HCT116 (cell line): Measurements from ENCODE around the gene ZNF302. TPM values are rescaled to one million over a fixed set of nuclear protein-coding genes. Genes with fewer than 3 reads are reported as not detected.

ENCODE experiments used
- ATAC-seq: fragments of 200-7000 bp; cut with Tn5 transposase; 2 replicates; pipeline ENCODE4 v1.9.1; 2020; ENCODE audit warnings: mild to moderate bottlenecking, moderate library complexity
- BruUV-seq: library from RNA; stranded (reverse); fragments of 400-500 nt; replicated peaks from 2 replicates; lab custom pipeline; 2021; lab: Mats Ljungman, UMichigan
- CTCF ChIA-PET: fragments of 300-600 bp; sonication (Branson Sonifier 250); formaldehyde crosslinking; loops from one replicate; lab custom pipeline; 2021; ENCODE audit warnings: antibody characterized with exemption; lab: Charles Lee
- POLR2A ChIA-PET: fragments of 300-600, 350-600 bp; sonication (Branson Sonifier 250); formaldehyde crosslinking; loops from one replicate; lab custom pipeline; 2021; ENCODE audit warnings: antibody characterized with exemption; lab: Charles Lee
- RAD21 ChIA-PET, 2 experiments: fragments of 300-600 bp; sonication (Branson Sonifier 250); formaldehyde crosslinking; loops; one replicate each; lab custom pipeline; 2023; ENCODE audit warnings: low total read pairs in 2 of 2; ENCODE audit not compliant: uncharacterized antibody in 2 of 2, unreplicated experiment in 2 of 2, low non-redundant PET in 1 of 2; lab: Charles Lee
- DNase-seq: peaks from one replicate; pipeline ENCODE4 v3.0.0-alpha.2; 2010; ENCODE audit warnings: low read depth, low spot score
- H2AFZ ChIP-seq: fragments of 200-600 bp; shearing (Covaris generic), sonication (generic); 2 replicates; pipeline ENCODE4 v1.6.1; 2017; ENCODE audit warnings: low read depth, mixed run types, mixed read lengths, antibody characterized with exemption, low read length; ENCODE audit not compliant: poor library complexity, severe bottlenecking
- H3K27ac ChIP-seq: 2 replicates; pipeline ENCODE4 v1.5.1; 2012; ENCODE audit warnings: low read depth, low read length
- H3K27me3 ChIP-seq: fragments of 200-600 bp; sonication (generic); 2 replicates; pipeline ENCODE4 v1.6.1; 2016; ENCODE audit warnings: mixed run types, low read length, mixed read lengths; ENCODE audit not compliant: insufficient read depth
- H3K36me3 ChIP-seq, 2 experiments: fragments of 200-500 bp in 1 of 2; fragments of 200-600 bp in 1 of 2; sonication (Bioruptor generic) in 1 of 2; sonication (generic) in 1 of 2; 2 replicates each; pipeline versions ENCODE4 v1.5.1 to v1.6.1; 2014 to 2016; ENCODE audit warnings: low read length in 2 of 2, inconsistent platforms in 1 of 2, mixed read lengths in 1 of 2, mixed run types in 1 of 2; ENCODE audit not compliant: insufficient read depth in 2 of 2, control insufficient read depth in 1 of 2
- H3K4me1 ChIP-seq, 2 experiments: fragments of 200-600 bp in 1 of 2; sonication (generic) in 1 of 2; 2 replicates each; pipeline versions ENCODE4 v1.5.1 to v1.6.1; 2012 to 2017; ENCODE audit warnings: low read length in 2 of 2, inconsistent platforms in 1 of 2, mild to moderate bottlenecking in 1 of 2, mixed read lengths in 1 of 2, mixed run types in 1 of 2, moderate library complexity in 1 of 2; ENCODE audit not compliant: insufficient read depth in 2 of 2, control insufficient read depth in 1 of 2
- H3K4me2 ChIP-seq: fragments of 200-600 bp; sonication (generic); 2 replicates; pipeline ENCODE4 v1.6.1; 2017; ENCODE audit warnings: mixed run types, low read length, mixed read lengths
- H3K4me3 ChIP-seq, 2 experiments: fragments of 200-600 bp in 1 of 2; sonication (generic) in 1 of 2; replicated peaks in 1 of 2; 2 replicates each; pipeline ENCODE4 v1.5.1; 2011 to 2016; ENCODE audit warnings: low read length in 2 of 2, control low read depth in 1 of 2, low read depth in 1 of 2, mild to moderate bottlenecking in 1 of 2, mixed read lengths in 1 of 2, mixed run types in 1 of 2
- H3K79me2 ChIP-seq: fragments of 200-600 bp; sonication (generic); 2 replicates; pipeline ENCODE4 v1.6.1; 2017; ENCODE audit warnings: mild to moderate bottlenecking, mixed run types, low read length, moderate library complexity, mixed read lengths; ENCODE audit not compliant: insufficient read depth
- H3K9ac ChIP-seq: fragments of 200-600 bp; sonication (generic); 2 replicates; pipeline ENCODE4 v1.6.1; 2016; ENCODE audit warnings: low read length, mixed read lengths
- H3K9me2 ChIP-seq: fragments of 200-600 bp; sonication (generic), shearing (Covaris generic); 2 replicates; pipeline ENCODE4 v1.6.1; 2017; ENCODE audit warnings: mixed run types, mild to moderate bottlenecking, moderate library complexity; ENCODE audit not compliant: insufficient read depth
- H3K9me3 ChIP-seq, 2 experiments: fragments of 200-500 bp in 1 of 2; fragments of 200-600 bp in 1 of 2; sonication (Bioruptor generic) in 1 of 2; sonication (generic) in 1 of 2; 2 replicates each; pipeline ENCODE4 v1.6.1; 2014 to 2017; ENCODE audit warnings: low read length in 2 of 2, mixed read lengths in 2 of 2, inconsistent platforms in 1 of 2, low read depth in 1 of 2, mild to moderate bottlenecking in 1 of 2, mixed run types in 1 of 2, moderate library complexity in 1 of 2; ENCODE audit not compliant: control insufficient read depth in 1 of 2, insufficient read depth in 1 of 2
- H4K20me1 ChIP-seq: fragments of 200-600 bp; sonication (generic), shearing (Covaris generic); 2 replicates; pipeline ENCODE4 v1.6.1; 2017; ENCODE audit warnings: mixed run types, mild to moderate bottlenecking, moderate library complexity; ENCODE audit not compliant: insufficient read depth
- ELF1 ChIP-seq: IDR thresholded peaks from 2 replicates; pipeline ENCODE4 v1.6.1; 2012; ENCODE audit warnings: low read depth, borderline replicate concordance
- SIN3A ChIP-seq: IDR thresholded peaks from 2 replicates; pipeline ENCODE4 v1.6.1; 2012; ENCODE audit warnings: low read depth
- TCF7L2 ChIP-seq: IDR thresholded peaks from 2 replicates; pipeline ENCODE4 v1.7.0; 2011; ENCODE audit warnings: borderline replicate concordance, inconsistent platforms; ENCODE audit not compliant: insufficient read depth, insufficient read length; ENCODE audit errors: extremely low read depth
- intact Hi-C: fragments of 100-400 bp; cut with micrococcal nuclease; formaldehyde crosslinking; loops from 2 replicates; pipeline ENCODE4 v1.10.0; 2022
- total RNA-seq: library from RNA; stranded (reverse); gene quantifications from one replicate; pipeline ENCODE4 v1.2.1, GENCODE V29; 2021; ENCODE audit not compliant: unreplicated experiment
- TF ChIP-seq, protein P1 (sequence below): IDR thresholded peaks from 2 replicates; pipeline ENCODE4 v1.6.1; 2012; ENCODE audit warnings: low read depth
- TF ChIP-seq, protein P2 (sequence below): IDR thresholded peaks from 2 replicates; pipeline ENCODE4 v1.6.1; 2012

The ZNF302 gene
- total RNA-seq, 1 experiment from 2014 or later: 9.9 TPM

DNA sequence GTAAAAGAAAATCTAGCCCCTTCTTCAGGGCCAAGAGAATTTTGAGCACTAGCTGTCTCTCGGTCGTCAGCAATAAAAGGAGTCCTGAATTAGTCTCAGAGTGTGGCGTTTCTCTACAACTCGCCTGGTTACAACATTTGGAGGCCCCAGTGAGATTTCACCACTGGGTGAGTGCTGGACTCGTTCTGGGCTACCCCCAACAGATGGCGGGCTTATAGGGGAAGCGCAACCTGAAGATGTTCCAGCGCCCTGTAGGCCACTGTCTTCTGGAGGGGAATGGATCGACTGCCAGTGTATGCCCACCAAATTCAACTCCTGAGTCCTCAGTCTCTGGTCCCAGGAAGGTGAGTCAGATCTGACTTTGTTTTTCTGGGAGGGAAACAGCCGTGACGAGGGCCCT lies 44.9 kb downstream of the ZNF302 start:
- DNase-seq: no peak
- H3K27me3 ChIP-seq: no peaks in the 10 kb centered on the region; the same call in 1 of the 2 replicates
- H3K4me1 ChIP-seq: no peaks in the 10 kb centered on the region
- ChIA-PET POLR2A (no interaction called here), CTCF (no interaction called here), RAD21 (no interaction called here)
- ATAC-seq: no peak
- BruUV-seq: no TSS peak
- intact Hi-C loops: no loop called here
- H3K4me3 ChIP-seq: no peak overlapping the region
- no peak overlapping the region for H3K9ac ChIP-seq
- H3K4me2 ChIP-seq: no peak overlapping the region
- TF ChIP-seq, protein P1, sequence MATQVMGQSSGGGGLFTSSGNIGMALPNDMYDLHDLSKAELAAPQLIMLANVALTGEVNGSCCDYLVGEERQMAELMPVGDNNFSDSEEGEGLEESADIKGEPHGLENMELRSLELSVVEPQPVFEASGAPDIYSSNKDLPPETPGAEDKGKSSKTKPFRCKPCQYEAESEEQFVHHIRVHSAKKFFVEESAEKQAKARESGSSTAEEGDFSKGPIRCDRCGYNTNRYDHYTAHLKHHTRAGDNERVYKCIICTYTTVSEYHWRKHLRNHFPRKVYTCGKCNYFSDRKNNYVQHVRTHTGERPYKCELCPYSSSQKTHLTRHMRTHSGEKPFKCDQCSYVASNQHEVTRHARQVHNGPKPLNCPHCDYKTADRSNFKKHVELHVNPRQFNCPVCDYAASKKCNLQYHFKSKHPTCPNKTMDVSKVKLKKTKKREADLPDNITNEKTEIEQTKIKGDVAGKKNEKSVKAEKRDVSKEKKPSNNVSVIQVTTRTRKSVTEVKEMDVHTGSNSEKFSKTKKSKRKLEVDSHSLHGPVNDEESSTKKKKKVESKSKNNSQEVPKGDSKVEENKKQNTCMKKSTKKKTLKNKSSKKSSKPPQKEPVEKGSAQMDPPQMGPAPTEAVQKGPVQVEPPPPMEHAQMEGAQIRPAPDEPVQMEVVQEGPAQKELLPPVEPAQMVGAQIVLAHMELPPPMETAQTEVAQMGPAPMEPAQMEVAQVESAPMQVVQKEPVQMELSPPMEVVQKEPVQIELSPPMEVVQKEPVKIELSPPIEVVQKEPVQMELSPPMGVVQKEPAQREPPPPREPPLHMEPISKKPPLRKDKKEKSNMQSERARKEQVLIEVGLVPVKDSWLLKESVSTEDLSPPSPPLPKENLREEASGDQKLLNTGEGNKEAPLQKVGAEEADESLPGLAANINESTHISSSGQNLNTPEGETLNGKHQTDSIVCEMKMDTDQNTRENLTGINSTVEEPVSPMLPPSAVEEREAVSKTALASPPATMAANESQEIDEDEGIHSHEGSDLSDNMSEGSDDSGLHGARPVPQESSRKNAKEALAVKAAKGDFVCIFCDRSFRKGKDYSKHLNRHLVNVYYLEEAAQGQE: no peak
- H3K9me2 ChIP-seq: no peaks in the 10 kb centered on the region
- H3K9me3 ChIP-seq: no peaks in the 10 kb centered on the region
- H3K36me3 ChIP-seq: no peaks in the 10 kb centered on the region
- H3K27ac ChIP-seq: no peak overlapping the region
- H3K79me2 ChIP-seq: no peaks in the 10 kb centered on the region
- H2AFZ ChIP-seq: no peak overlapping the region
- H4K20me1 ChIP-seq: no peaks in the 10 kb centered on the region

DNA sequence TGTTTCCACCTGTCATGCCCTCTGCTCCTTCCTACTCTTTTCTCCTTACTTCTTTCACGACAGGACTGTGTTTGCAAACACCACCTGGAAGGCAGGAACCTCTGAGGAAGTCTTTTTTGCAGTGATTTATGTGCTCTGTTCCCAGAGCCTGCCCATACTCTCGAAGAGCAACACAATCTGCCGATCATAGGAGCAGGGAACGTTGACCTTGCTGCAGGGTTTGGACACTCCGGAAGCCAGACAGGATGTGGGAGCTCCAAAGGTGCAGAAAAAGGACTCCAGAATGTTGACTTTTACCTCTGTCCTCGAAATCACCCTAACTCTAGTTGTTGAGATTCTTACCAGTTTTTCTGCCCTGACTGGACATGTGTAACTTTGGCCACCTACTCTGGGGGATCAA lies 47.9 kb downstream of the ZNF302 start:
- ChIA-PET POLR2A (no interaction called here), CTCF (no interaction called here)
- DNase-seq: no peak
- Histone ChIP-seq H3K79me2 (no peaks in the 10 kb centered on the region), H3K9me3 (no peaks in the 10 kb centered on the region), H3K9ac (no peak overlapping the region)
- intact Hi-C loops: no loop called here
- TF ChIP-seq SIN3A: no peak
- TF ChIP-seq, protein P2, sequence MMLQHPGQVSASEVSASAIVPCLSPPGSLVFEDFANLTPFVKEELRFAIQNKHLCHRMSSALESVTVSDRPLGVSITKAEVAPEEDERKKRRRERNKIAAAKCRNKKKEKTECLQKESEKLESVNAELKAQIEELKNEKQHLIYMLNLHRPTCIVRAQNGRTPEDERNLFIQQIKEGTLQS: no peak
- no peak for TF ChIP-seq TCF7L2
- TF ChIP-seq ELF1: no peak
- TF ChIP-seq, all 23 proteins: peak for 0
- no peaks in the 10 kb centered on the region for H3K9me2 ChIP-seq
- no peaks in the 10 kb centered on the region for H3K4me1 ChIP-seq
- H3K27me3 ChIP-seq: peaks cover 8% of the 10 kb centered on the region; the same call in 1 of the 2 replicates
- no peak overlapping the region for H2AFZ ChIP-seq
- no peak overlapping the region for H3K4me2 ChIP-seq
- H3K27ac ChIP-seq: no peak overlapping the region
- H3K36me3 ChIP-seq: no peaks in the 10 kb centered on the region
- H3K4me3 ChIP-seq: no peak overlapping the region
- no TSS peak for BruUV-seq
- H4K20me1 ChIP-seq: no peaks in the 10 kb centered on the region
- RAD21 ChIA-PET: no interaction called here
- ATAC-seq: no peak
